Mesodermal cell (in vitro differentiated cells): ENCODE data around the gene HGS.

ENCODE experiments used
- H3K27ac ChIP-seq: 2 replicates; pipeline ENCODE4 v1.7.0; 2013; ENCODE audit warnings: mild to moderate bottlenecking, low read depth, low read length, moderate library complexity; ENCODE audit not compliant: severe bottlenecking
- H3K36me3 ChIP-seq: 2 replicates; pipeline ENCODE4 v1.7.1; 2013; ENCODE audit warnings: mild to moderate bottlenecking, low read length, moderate library complexity; ENCODE audit not compliant: control insufficient read depth, insufficient read depth
- H3K4me1 ChIP-seq: one replicate; pipeline ENCODE4 v1.7.1; 2013; ENCODE audit warnings: mild to moderate bottlenecking, low read length; ENCODE audit not compliant: insufficient read depth, control insufficient read depth, poor library complexity, severe bottlenecking
- H3K4me3 ChIP-seq: 2 replicates; pipeline ENCODE4 v1.7.0; 2013; ENCODE audit warnings: low read length, control low read depth, mild to moderate bottlenecking; ENCODE audit not compliant: insufficient read depth, poor library complexity, severe bottlenecking; ENCODE audit errors: extremely low read depth
- H3K9me3 ChIP-seq: 2 replicates; pipeline ENCODE4 v1.7.1; 2013; ENCODE audit warnings: mild to moderate bottlenecking, low read length, moderate library complexity; ENCODE audit not compliant: control insufficient read depth
- WGBS, 2 experiments: methylation state at CpG; one replicate each; pipeline ENCODE4 v1.1.5; 2013; ENCODE audit warnings: missing lambda C conversion rate in 2 of 2; ENCODE audit not compliant: insufficient coverage in 2 of 2; 5-methylcytosine and 5-hydroxymethylcytosine counted together

The HGS gene

GRCh38 chr17:81706232-81706611 is 22.4 kb downstream of the HGS start:
- Histone ChIP-seq H3K4me3 (no peak overlapping the region), H3K36me3 (peaks cover 54% of the 10 kb centered on the region), H3K4me1 (peaks cover 22% of the 10 kb centered on the region), H3K27ac (no peak overlapping the region), H3K9me3 (no peaks in the 10 kb centered on the region)
- 95 to 99% methylated on average over 17 of the region's 17 CpGs for WGBS, 2 experiments

- H3K4me1 ChIP-seq, result peaks cover 17% of the 10 kb centered on the region
- WGBS, 2 experiments, result 96 to 97% methylated on average over 42 to 51 of the region's 54 CpGs
- H3K36me3 ChIP-seq, result peaks cover 46% of the 10 kb centered on the region
- H3K9me3 ChIP-seq, result no peaks in the 10 kb centered on the region
- H3K4me3 ChIP-seq, result no peak overlapping the region
- H3K27ac ChIP-seq, result no peak overlapping the region
Observed at GRCh38 chr17:81706757-81707624, 23.2 kb downstream of the HGS start.

GRCh38 chr17:81707725-81708646 is 24.2 kb downstream of the HGS start:
- no peaks in the 10 kb centered on the region for H3K9me3 ChIP-seq
- no peak overlapping the region for H3K4me3 ChIP-seq
- H3K27ac ChIP-seq, result no peak overlapping the region
- H3K4me1 ChIP-seq, result peaks cover 21% of the 10 kb centered on the region
- 96 to 97% methylated on average over 21 to 24 of the region's 25 CpGs for WGBS, 2 experiments
- H3K36me3 ChIP-seq, result peaks cover 43% of the 10 kb centered on the region

- H3K36me3 ChIP-seq, result peaks cover 43% of the 10 kb centered on the region
- 93 to 94% methylated on average over 16 to 17 of the region's 17 CpGs for WGBS, 2 experiments
- no peak overlapping the region for H3K4me3 ChIP-seq
- no peak overlapping the region for H3K27ac ChIP-seq
- H3K9me3 ChIP-seq, result no peaks in the 10 kb centered on the region
- H3K4me1 ChIP-seq, result peaks cover 29% of the 10 kb centered on the region
Observed at GRCh38 chr17:81708739-81709185, 25.0 kb downstream of the HGS start.

GRCh38 chr17:81710514-81711308 is 26.9 kb downstream of the HGS start:
- no peak overlapping the region for H3K27ac ChIP-seq
- H3K9me3 ChIP-seq, result no peaks in the 10 kb centered on the region
- H3K4me1 ChIP-seq, result peaks cover 30% of the 10 kb centered on the region
- peak overlapping the region; percentile 64 for H3K4me3 ChIP-seq
- WGBS, 2 experiments, result 17 to 18% methylated on average over 27 to 29 of the region's 29 CpGs
- peaks cover 28% of the 10 kb centered on the region for H3K36me3 ChIP-seq

- Histone ChIP-seq H3K27ac (no peak within 1 kb of the TSS), H3K4me3 (peak within 1 kb of the TSS; percentile 64)
- WGBS, 2 experiments, result 0 to 1% methylated on average over 36 to 40 of the region's 89 CpGs
Observed at GRCh38 chr17:81711814-81712467, 28.1 kb downstream of the HGS start, which contains the start of gene SLC25A10. Gene SLC25A10, plus strand, starts transcription at chr17:81712284. Its CDS starts 143 bp downstream, at chr17:81712427.

GRCh38 chr17:81712468-81713003 is 28.7 kb downstream of the HGS start:
- Histone ChIP-seq H3K9me3 (no peaks in the 10 kb centered on the region), H3K4me1 (peaks cover 30% of the 10 kb centered on the region), H3K4me3 (peak overlapping the region; percentile 64), H3K36me3 (peaks cover 13% of the 10 kb centered on the region), H3K27ac (no peak overlapping the region)
- 3 to 4% methylated on average over 33 to 34 of the region's 41 CpGs for WGBS, 2 experiments

More at GRCh38 chr17:81711814-81712467, 28.1 kb downstream of the HGS start, which contains the start of gene SLC25A10:
- peaks cover 15% of the 10 kb centered on the region for H3K36me3 ChIP-seq
- H3K9me3 ChIP-seq, result no peaks in the 10 kb centered on the region
- peaks cover 30% of the 10 kb centered on the region for H3K4me1 ChIP-seq

GRCh38 chr17:81713004-81713555 is 29.3 kb downstream of the HGS start:
- Histone ChIP-seq H3K9me3 (no peaks in the 10 kb centered on the region), H3K4me3 (peak overlapping the region; percentile 64), H3K36me3 (peaks cover 13% of the 10 kb centered on the region), H3K27ac (no peak overlapping the region), H3K4me1 (peaks cover 30% of the 10 kb centered on the region)
- WGBS, 2 experiments, result 56 to 67% methylated on average over 14 to 18 of the region's 18 CpGs

- H3K9me3 ChIP-seq, result no peaks in the 10 kb centered on the region
- peak overlapping the region; percentile 5 for H3K4me3 ChIP-seq
- H3K27ac ChIP-seq, result no peak overlapping the region
- peaks cover 30% of the 10 kb centered on the region for H3K4me1 ChIP-seq
- 76 to 84% methylated on average over 32 to 34 of the region's 36 CpGs for WGBS, 2 experiments
- peaks cover 10% of the 10 kb centered on the region for H3K36me3 ChIP-seq
Observed at GRCh38 chr17:81713556-81714411, 30.0 kb downstream of the HGS start.
